Erythroblast (primary cell): ENCODE data around the gene SCAANT1.

Source experiments
- GATA1 ChIP-seq: IDR thresholded peaks from 2 replicates; pipeline ENCODE4 v1.6.1; 2011; ENCODE audit warnings: low read depth, mild to moderate bottlenecking, control low read depth, low read length, moderate library complexity
- POLR2A ChIP-seq: IDR thresholded peaks from 2 replicates; pipeline ENCODE4 v1.6.1; 2011; ENCODE audit warnings: mild to moderate bottlenecking, low read length

DNA sequence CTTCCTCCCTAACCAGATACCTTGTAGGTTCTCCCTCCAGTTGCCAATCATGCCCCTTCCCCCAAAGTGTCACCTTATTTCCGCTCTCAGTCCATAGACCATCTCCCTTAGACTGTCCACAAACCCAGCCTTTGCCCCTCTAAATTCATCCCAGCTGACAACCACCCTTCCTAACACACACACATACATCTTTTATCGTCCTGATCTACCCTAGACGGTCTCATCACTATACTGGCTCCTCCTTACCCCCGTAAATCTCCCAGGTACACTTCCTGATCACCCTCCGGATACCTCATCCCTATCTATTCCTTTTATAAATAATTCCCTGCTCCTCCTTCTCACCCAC is 49.4 kb downstream of the SCAANT1 start:
- TF ChIP-seq POLR2A (no peak), GATA1 (no peak)
